T follicular helper cell (primary cell): ENCODE measurements around the gene ECSIT.
"Not testable (repeated sequence)": the region's sequence is repeated elsewhere in the genome, so short reads cannot be mapped to it uniquely, and the experiment has no call there.

Source experiments
- DNase-seq: peaks from one replicate; pipeline ENCODE4 v3.0.0-alpha.2; 2020; ENCODE audit warnings: low read depth

The ECSIT gene

GRCh38 chr19:11478167-11479089, 50.5 kb downstream of the ECSIT start:
- DNase-seq, result no peak

GRCh38 chr19:11475861-11476260, 53.1 kb downstream of the ECSIT start:
- no peak for DNase-seq

GRCh38 chr19:11475343-11475742, 53.6 kb downstream of the ECSIT start:
- not testable (repeated sequence) for DNase-seq

DNA sequence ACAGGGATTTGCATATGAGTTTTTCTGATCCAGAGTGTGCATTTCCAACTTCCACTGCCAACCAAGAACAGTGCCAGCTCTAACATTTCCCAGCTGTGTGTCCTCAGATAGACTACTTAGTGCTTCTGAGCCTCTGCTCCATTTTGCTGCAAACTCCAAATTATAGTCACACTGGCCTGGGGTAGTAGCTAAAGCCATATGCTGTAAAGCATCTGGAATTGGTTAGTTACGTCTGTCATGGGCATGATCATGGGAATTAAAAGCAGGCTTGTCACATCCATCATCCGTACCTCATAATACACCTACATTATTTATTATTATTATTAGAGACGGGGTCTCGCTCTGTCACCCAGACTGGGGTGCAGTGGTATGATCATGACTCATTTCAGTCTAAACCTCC, 55.2 kb downstream of the ECSIT start:
- no peak for DNase-seq

- not testable (repeated sequence) for DNase-seq
Measured at GRCh38 chr19:11468266-11468845, 60.6 kb downstream of the ECSIT start.

DNA sequence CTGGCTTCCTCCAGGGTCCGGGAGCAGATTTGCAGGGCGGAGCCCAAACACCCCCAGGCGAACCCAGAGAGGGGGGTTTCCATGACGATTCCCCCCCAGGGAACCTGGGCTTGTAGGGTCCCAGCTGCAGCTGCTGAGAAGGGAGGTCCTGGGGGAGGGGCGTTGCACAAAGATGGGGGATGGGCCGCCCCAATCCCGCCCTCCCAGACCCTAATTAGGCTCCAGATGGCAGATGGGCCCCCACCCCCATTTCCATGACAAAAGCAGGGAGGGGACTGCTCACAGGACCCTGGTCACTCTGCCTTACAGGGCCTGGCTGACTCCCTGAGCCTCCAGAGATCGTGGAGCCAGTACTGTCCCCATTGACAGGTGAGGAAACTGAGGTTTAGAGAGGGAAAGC, 63.3 kb downstream of the ECSIT start:
- DNase-seq, result no peak

DNA sequence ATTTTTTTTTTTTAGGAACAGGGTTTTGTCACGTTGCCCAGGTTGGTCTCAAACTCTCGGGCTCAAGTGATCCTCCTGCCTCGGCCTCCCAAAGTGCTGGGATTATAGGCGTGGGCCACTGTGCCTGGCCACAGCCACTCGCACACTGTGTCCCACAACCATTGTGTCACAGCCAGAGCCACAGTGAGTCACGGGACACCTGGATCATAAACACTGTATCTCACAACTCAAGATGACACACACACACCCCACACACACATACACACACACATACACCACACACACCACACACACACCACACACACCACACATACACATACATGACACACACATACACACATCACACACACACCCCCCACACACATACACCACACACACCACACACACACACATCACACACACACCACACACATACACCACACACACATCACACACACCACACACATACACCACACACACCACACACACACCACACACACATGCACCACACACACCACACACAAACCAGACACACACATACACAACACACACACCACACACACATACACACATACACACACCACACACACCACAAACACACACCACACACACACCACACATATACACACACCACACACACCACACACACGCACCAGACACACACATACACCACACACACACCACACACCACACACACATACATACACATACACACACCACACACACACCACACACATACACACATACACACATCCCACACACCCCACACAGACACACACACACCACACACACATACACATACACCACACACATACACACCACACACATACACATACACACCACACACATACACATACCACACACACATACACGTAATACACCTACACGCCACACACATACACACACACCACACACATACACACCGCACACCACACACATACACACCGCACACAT, 64.3 kb downstream of the ECSIT start:
- DNase-seq, result no peak

GRCh38 chr19:11463391-11463790, 65.5 kb downstream of the ECSIT start:
- no peak for DNase-seq

DNA sequence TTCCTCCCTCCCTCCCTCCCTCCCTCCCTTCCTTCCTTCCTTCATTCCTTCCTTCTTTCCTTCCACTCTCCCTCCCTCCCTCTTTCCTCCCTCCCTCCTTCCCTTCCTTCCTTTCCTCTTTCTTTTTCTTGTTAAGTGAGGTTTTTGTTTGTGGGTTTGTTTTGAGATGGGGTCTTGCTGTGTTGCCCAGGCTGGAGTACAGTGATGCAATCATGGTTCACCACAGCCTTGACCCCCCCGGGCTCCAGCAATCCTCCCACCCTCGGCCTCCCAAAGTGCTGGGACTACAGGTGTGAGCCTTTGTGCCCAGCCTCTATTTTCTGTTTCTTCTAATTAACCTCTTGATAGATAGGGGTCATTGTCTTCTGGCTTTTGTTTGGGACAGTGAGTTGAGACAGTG, 67.5 kb downstream of the ECSIT start:
- no peak for DNase-seq

GRCh38 chr19:11460207-11460606, 68.7 kb downstream of the ECSIT start:
- DNase-seq, result no peak

DNA sequence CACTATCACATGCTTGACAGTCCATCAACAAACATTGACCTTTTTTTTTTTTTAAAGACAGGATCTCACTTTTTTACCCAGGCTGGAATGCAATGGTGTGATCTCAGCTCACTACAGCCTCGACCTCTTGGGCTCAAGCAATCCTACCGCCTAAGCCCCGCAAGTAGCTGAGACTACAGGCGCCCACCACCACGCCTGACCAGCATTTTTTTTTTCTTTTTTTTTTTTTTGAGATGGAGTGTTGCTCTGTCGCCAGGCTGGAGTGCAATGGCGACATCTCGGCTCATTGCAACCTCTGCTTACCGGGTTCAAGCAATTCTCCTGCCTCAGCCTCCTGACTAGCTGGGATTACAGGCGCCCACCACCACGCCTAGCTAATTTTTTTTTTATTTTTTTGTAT, 70.0 kb downstream of the ECSIT start:
- not testable (repeated sequence) for DNase-seq

DNA sequence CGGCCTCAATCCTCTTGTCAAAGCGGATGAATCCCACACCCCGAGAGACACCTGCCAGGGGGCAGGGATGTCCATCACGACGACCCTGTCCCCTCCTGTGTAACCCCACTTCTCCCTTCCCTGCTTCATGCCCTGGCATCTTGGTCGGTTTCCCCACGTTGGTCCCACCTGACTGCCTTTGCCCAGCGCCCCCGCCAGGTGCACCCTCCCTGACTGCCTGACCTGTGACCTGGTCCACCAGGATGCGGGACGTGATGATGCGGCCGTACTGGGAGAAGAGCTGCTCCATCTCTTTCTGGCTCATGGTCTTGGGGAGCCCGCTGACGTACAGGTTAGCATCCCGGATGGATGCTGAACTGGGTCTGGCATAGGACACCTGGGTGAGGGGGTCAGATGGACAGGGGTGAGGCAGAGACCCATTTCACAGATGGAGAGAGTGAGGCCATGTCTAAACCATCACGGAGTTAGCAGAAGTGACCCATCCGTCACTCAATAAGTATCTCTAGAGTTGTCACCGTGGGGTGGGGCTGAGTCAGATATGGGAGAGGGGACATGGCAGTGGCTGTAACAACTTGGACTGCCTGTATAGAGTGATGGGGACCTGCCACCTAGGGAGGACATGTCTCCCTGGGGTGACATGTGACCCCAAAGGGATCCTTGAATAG, 70.6 kb downstream of the ECSIT start:
- DNase-seq, result no peak

DNA sequence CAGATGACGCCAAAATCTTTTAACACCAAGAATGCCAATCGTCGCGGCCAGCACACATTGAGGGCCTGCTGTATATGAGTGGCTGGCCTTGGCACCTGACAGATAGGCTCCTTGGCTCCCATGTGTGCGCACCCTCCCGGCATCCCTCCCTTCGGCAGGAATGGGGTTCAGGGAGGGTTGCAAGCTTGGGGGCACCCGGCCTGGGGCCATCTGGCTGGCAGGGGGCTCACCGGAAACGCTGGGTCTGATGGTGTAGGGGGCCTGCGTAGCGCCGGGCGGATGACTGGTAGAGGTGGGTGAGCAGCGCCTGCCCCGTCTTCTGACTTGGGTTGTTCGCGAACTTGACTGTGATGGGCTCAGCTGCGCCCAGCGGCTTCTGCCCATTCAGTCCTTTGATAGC, 71.1 kb downstream of the ECSIT start:
- no peak for DNase-seq

DNA sequence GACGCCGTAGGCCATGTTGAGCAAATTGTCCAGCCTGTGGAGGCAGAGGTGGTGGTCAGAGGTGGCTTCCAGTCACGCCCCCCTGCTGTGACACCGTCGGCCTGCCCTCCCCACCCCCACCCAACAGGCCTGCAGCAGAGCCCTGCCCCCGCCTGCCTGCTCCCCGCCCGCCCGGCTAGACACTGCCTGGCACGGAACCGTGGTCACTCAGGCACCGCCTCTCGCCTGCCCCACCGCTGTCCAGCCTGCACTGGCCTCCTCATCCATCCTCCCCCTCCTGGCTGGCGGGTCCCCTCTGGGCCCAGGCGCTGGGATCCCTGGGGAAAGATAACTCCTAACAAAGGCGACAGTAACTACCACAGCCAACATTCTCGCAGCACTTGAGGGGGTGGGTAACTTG, 71.8 kb downstream of the ECSIT start:
- no peak for DNase-seq

- DNase-seq, result no peak
Measured at GRCh38 chr19:11456659-11457058, 72.3 kb downstream of the ECSIT start.
